Keratinocyte (primary cell): Measurements from ENCODE around the gene SPAST. TPM values are rescaled to one million over a fixed set of nuclear protein-coding genes. Genes with fewer than 3 reads are reported as not detected.
"Not testable (repeated sequence)": the region's sequence is repeated elsewhere in the genome, so short reads cannot be mapped to it uniquely, and the experiment has no call there.

ENCODE experiments used
- DNase-seq: peaks from one replicate; pipeline ENCODE4 v3.0.0-alpha.2; 2011; ENCODE audit warnings: low read depth, missing footprints, low spot score
- FAIRE-seq: peaks from 2 replicates; lab custom pipeline; 2011; peaks lifted over from hg19 to GRCh38; lab: Jason Lieb, UNC
- H2AFZ ChIP-seq: 2 replicates; pipeline ENCODE4 v1.6.0; 2012; ENCODE audit warnings: low read length, control low read depth, inconsistent platforms; ENCODE audit not compliant: control insufficient read depth
- H3K27ac ChIP-seq: 2 replicates; pipeline ENCODE4 v1.5.1; 2011; ENCODE audit warnings: low read length; ENCODE audit not compliant: control insufficient read depth, insufficient read depth
- H3K27me3 ChIP-seq: 3 replicates; pipeline ENCODE4 v1.6.0; 2011; ENCODE audit warnings: low read length; ENCODE audit not compliant: control insufficient read depth, insufficient read depth; ENCODE audit errors: extremely low read depth
- H3K36me3 ChIP-seq, 2 experiments: 2 replicates in 1 of 2; 3 replicates in 1 of 2; pipeline ENCODE4 v1.5.1; 2011; ENCODE audit warnings: low read length in 2 of 2, mild to moderate bottlenecking in 1 of 2; ENCODE audit not compliant: control insufficient read depth in 2 of 2, insufficient read depth in 2 of 2; ENCODE audit errors: extremely low read depth in 1 of 2
- H3K4me1 ChIP-seq: 3 replicates; pipeline ENCODE4 v1.5.1; 2011; ENCODE audit warnings: low read length; ENCODE audit not compliant: control insufficient read depth, insufficient read depth; ENCODE audit errors: extremely low read depth
- H3K4me2 ChIP-seq: 3 replicates; pipeline ENCODE4 v1.6.0; 2011; ENCODE audit warnings: low read depth, low read length; ENCODE audit not compliant: control insufficient read depth, insufficient read depth; ENCODE audit errors: extremely low read depth
- H3K4me3 ChIP-seq, 3 experiments: fragments of 200-600 bp in 1 of 3; sonication (generic) in 1 of 3; 2 replicates in 2 of 3; 3 replicates in 1 of 3; pipeline ENCODE4 v1.5.1; 2011 to 2016; ENCODE audit warnings: low read length in 3 of 3, mild to moderate bottlenecking in 3 of 3, control low read depth in 2 of 3, inconsistent platforms in 1 of 3, low read depth in 1 of 3, mixed read lengths in 1 of 3, mixed run types in 1 of 3, moderate library complexity in 1 of 3; ENCODE audit not compliant: control insufficient read depth in 2 of 3, insufficient read depth in 2 of 3; ENCODE audit errors: extremely low read depth in 1 of 3
- H3K79me2 ChIP-seq: 2 replicates; pipeline ENCODE4 v1.6.0; 2012; ENCODE audit warnings: low read length; ENCODE audit not compliant: control insufficient read depth, insufficient read depth
- H3K9ac ChIP-seq: 3 replicates; pipeline ENCODE4 v1.6.0; 2011; ENCODE audit warnings: low read length; ENCODE audit not compliant: control insufficient read depth, insufficient read depth; ENCODE audit errors: extremely low read depth
- H3K9me1 ChIP-seq: 3 replicates; pipeline ENCODE4 v1.6.0; 2011; ENCODE audit warnings: low read length; ENCODE audit not compliant: control insufficient read depth, insufficient read depth; ENCODE audit errors: extremely low read depth
- H3K9me3 ChIP-seq: 2 replicates; pipeline ENCODE4 v1.5.1; 2012; ENCODE audit warnings: low read depth, low read length; ENCODE audit not compliant: control insufficient read depth
- H4K20me1 ChIP-seq: 3 replicates; pipeline ENCODE4 v1.6.0; 2011; ENCODE audit warnings: low read length; ENCODE audit not compliant: control insufficient read depth, insufficient read depth; ENCODE audit errors: extremely low read depth
- EZH2 ChIP-seq: IDR thresholded peaks from one replicate; pipeline ENCODE4 v1.6.1; 2012; ENCODE audit warnings: inconsistent platforms, mild to moderate bottlenecking, low read length, moderate library complexity
- dilution Hi-C: fragments of 300-500 bp; cut with MboI; formaldehyde crosslinking; loops from one replicate; pipeline ENCODE4 v1.7.0; 2020; ENCODE audit warnings: low sequenced_read_pairs; ENCODE audit not compliant: extremely low pct_ligation_motif_present
- polyA plus RNA-seq, 5 experiments: library from polyadenylated mRNA; depleted of rRNA in 3 of 5; stranded (reverse) in 3 of 5; stranded (forward) in 1 of 5; unstranded in 1 of 5; fragments of >200 nt; gene quantifications; 1 replicate in 1 of 5; 2 replicates in 3 of 5; 3 replicates in 1 of 5; pipeline versions ENCODE4 v1.2.1 to v1.2.3, GENCODE V29; 2011 to 2012; ENCODE audit warnings: missing spikeins in 2 of 5, low read depth in 1 of 5, low replicate concordance in 1 of 5
- TF ChIP-seq, protein P1 (sequence below), 3 experiments: IDR thresholded peaks in 1 of 3; conservative IDR thresholded peaks in 1 of 3; optimal IDR thresholded peaks in 1 of 3; 2 replicates in 2 of 3; 3 replicates in 1 of 3; pipeline versions ENCODE3 to v1.5.1; 2011; ENCODE audit warnings: low read length in 3 of 3, mild to moderate bottlenecking in 3 of 3, moderate library complexity in 2 of 3, control low read depth in 1 of 3, inconsistent platforms in 1 of 3; ENCODE audit not compliant: insufficient read depth in 2 of 3; ENCODE audit errors: extremely low read depth in 1 of 3

SPAST gene
- polyA plus RNA-seq, 1 donor (not counting 4 experiments of a cell fraction or from before 2014, with no cell fraction given), result 9.5 TPM

DNA sequence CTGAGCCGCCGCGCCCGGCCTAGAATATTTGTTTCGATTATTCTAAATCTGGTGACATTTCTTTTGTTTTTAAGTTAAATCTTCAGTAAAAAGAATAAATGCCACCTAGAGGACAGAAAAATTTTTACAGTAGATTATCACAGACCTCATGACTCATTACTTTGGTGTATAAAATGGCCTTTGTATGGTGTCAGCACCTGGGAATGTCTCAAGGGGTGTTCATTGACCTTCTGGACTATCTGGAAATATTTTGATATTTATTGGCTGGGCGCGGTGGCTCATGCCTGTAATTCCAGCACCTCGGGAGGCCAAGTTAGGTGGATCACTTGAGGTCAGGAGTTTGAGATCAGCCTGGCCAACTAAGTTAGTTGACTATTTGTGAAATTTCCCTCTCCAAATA lies 72.1 kb downstream of the SPAST start:
- dilution Hi-C loops, result no loop called here

DNA sequence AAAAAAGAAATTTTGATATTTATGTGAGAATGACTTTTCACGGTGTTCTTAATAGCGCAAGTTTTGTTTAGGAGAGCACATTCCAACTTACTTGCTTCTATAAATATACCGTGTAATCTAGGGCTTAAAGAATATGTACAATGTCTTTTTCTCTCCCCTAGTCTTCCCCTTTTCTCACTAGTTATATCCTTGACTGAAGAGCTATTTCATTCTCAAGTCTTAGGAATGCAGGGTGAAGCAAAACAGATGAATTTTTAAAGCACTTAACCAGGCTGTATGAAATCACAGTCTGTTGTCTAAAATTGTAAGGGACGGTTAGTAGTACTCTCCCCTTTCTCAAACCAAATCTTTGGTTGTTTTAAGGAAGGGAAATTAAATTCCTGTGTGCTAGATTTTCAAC lies 72.7 kb downstream of the SPAST start:
- Histone ChIP-seq H4K20me1 (no peaks in the 10 kb centered on the region), H3K9me1 (no peaks in the 10 kb centered on the region), H3K9me3 (no peaks in the 10 kb centered on the region), H3K4me2 (no peak overlapping the region), H3K9ac (no peak overlapping the region), H3K36me3 (peaks cover 0 to 4% of the 10 kb centered on the region in 2 experiments), H3K27me3 (no peaks in the 10 kb centered on the region), H3K27ac (no peak overlapping the region), H3K79me2 (no peaks in the 10 kb centered on the region), H3K4me3 (no peak overlapping the region), H2AFZ (no peak overlapping the region), H3K4me1 (peaks cover 5% of the 10 kb centered on the region)
- no peak for TF ChIP-seq EZH2
- TF ChIP-seq, protein P1, sequence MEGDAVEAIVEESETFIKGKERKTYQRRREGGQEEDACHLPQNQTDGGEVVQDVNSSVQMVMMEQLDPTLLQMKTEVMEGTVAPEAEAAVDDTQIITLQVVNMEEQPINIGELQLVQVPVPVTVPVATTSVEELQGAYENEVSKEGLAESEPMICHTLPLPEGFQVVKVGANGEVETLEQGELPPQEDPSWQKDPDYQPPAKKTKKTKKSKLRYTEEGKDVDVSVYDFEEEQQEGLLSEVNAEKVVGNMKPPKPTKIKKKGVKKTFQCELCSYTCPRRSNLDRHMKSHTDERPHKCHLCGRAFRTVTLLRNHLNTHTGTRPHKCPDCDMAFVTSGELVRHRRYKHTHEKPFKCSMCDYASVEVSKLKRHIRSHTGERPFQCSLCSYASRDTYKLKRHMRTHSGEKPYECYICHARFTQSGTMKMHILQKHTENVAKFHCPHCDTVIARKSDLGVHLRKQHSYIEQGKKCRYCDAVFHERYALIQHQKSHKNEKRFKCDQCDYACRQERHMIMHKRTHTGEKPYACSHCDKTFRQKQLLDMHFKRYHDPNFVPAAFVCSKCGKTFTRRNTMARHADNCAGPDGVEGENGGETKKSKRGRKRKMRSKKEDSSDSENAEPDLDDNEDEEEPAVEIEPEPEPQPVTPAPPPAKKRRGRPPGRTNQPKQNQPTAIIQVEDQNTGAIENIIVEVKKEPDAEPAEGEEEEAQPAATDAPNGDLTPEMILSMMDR (optimal IDR thresholded peaks at IDR 0.05 in 1 of 3, IDR thresholded peaks at IDR 0.05 in 1 of 3, conservative IDR thresholded peaks at IDR 0.05 in 1 of 3; ENCODE audit: extremely low read depth in 1 of 3, insufficient read depth in 2 of 3, low read length in 3 of 3), result no peak
- FAIRE-seq (no peak), DNase-seq (no peak)
- dilution Hi-C loops, result no loop called here

More for the DNA sequence above, 72.1 kb downstream of the SPAST start:
- H3K4me2 ChIP-seq, result peak overlapping the region; percentile 37
- H3K4me3 ChIP-seq, result no peak overlapping the region
- H3K27ac ChIP-seq, result no peak overlapping the region
- no peaks in the 10 kb centered on the region for H3K27me3 ChIP-seq
- H2AFZ ChIP-seq, result no peak overlapping the region
- H3K9ac ChIP-seq, result no peak overlapping the region
- peak; percentile 51 for FAIRE-seq
- H3K9me3 ChIP-seq, result no peaks in the 10 kb centered on the region
- no peaks in the 10 kb centered on the region for H4K20me1 ChIP-seq
- DNase-seq, result no peak
- H3K4me1 ChIP-seq, result peaks cover 5% of the 10 kb centered on the region
- TF ChIP-seq EZH2, result no peak
- TF ChIP-seq, protein P1 (optimal IDR thresholded peaks at IDR 0.05 in 1 of 3, IDR thresholded peaks at IDR 0.05 in 1 of 3, conservative IDR thresholded peaks at IDR 0.05 in 1 of 3; ENCODE audit: extremely low read depth in 1 of 3, insufficient read depth in 2 of 3, low read length in 3 of 3), result peak in 2 of 3 experiments; percentile 28 to 34
- H3K79me2 ChIP-seq, result no peaks in the 10 kb centered on the region
- no peaks in the 10 kb centered on the region for H3K9me1 ChIP-seq
- H3K36me3 ChIP-seq, result peaks cover 0 to 4% of the 10 kb centered on the region in 2 experiments

DNA sequence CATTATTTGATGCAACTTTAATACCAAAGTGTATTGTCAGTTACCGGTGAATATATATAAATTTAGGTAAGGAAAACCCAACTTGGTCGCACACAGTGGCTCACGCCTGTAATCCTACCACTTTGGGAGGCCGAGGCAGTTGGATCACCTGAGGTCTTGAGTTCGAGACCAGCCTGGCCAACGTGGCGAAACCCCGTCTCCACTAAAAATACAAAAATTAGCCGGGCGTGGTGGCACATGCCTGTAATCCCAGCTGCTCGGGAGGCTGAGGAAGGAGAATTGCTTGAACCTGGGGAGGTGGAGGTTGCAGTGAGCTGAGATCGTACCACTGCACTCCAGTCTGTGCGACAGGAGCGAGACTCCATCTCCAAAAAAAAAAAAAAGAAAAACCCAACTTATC lies 88.2 kb downstream of the SPAST start:
- H3K4me1 ChIP-seq, H3K27me3 ChIP-seq, H3K9me1 ChIP-seq, H3K79me2 ChIP-seq, FAIRE-seq, H3K4me3 ChIP-seq, H4K20me1 ChIP-seq, H3K4me2 ChIP-seq, H3K9me3 ChIP-seq, H3K36me3 ChIP-seq, H2AFZ ChIP-seq, DNase-seq, H3K9ac ChIP-seq, H3K27ac ChIP-seq, dilution Hi-C loops: not testable (repeated sequence)
